ENCODE measurements around the gene SULF2. TPM values are rescaled to one million over a fixed set of nuclear protein-coding genes. Genes with fewer than 3 reads are reported as not detected.

The SULF2 gene
- total and polyA plus RNA-seq, 2 of the 4 experiments (the other 2 are of a cell fraction), result 0.54 to 0.77 TPM

DNA sequence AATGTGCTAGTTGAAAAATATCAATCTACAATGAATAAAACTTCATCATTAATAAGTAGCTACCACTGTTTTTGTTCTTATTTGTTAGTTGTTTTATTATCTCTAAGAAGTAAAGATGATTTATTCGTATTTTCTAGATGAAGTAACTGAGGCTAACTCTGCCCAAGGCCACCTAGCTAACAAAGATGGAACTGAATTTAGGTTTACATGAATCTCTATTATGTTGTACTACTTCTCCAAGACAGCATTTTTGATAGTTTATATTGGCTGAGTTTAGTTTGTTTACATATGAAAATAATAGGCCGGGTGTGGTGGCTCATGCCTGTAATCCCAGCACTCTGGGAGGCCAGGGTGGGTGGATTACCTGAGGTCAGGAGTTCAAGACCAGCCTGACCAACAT lies 162.1 kb downstream of the SULF2 start:
- no peak for DNase-seq
- H3K56ac ChIP-seq (ENCODE audit: extremely low read depth, insufficient read depth, low read length), result no peak overlapping the region
- no peak overlapping the region for H4K5ac ChIP-seq (ENCODE audit: low read depth, low read length)
- no peak overlapping the region for H3K18ac ChIP-seq (ENCODE audit: low read depth, low read length)
- CTCF ChIA-PET, result interaction anchor here (0.6 to 1.7 kb wide), 3 partner anchors 146 to 239 kb away, joined by 3 to 7 read pairs (median 3); no protein-coding TSS in a partner anchor
- H2AK9ac ChIP-seq (replicated peaks; ENCODE audit: low read depth, low read length, poor library complexity), result no peak overlapping the region
- no peak overlapping the region for H3K4ac ChIP-seq (ENCODE audit: low read depth, low read length)
- TF ChIP-seq CHD1 (IDR thresholded peaks at IDR 0.05; ENCODE audit: low read depth, low read length), result no peak
- TF ChIP-seq MAZ (IDR thresholded peaks at IDR 0.05; ENCODE audit: borderline replicate concordance, low read depth, low read length), result no peak
- TF ChIP-seq SMC3 (IDR thresholded peaks at IDR 0.05; ENCODE audit: low read depth, low read length), result no peak
- TF ChIP-seq RAD21 (IDR thresholded peaks at IDR 0.05; ENCODE audit: low read length), result no peak
- TF ChIP-seq, protein P1, sequence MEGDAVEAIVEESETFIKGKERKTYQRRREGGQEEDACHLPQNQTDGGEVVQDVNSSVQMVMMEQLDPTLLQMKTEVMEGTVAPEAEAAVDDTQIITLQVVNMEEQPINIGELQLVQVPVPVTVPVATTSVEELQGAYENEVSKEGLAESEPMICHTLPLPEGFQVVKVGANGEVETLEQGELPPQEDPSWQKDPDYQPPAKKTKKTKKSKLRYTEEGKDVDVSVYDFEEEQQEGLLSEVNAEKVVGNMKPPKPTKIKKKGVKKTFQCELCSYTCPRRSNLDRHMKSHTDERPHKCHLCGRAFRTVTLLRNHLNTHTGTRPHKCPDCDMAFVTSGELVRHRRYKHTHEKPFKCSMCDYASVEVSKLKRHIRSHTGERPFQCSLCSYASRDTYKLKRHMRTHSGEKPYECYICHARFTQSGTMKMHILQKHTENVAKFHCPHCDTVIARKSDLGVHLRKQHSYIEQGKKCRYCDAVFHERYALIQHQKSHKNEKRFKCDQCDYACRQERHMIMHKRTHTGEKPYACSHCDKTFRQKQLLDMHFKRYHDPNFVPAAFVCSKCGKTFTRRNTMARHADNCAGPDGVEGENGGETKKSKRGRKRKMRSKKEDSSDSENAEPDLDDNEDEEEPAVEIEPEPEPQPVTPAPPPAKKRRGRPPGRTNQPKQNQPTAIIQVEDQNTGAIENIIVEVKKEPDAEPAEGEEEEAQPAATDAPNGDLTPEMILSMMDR (conservative IDR thresholded peaks at IDR 0.05; ENCODE audit: low read depth, low read length), result no peak
- TF ChIP-seq RCOR1 (IDR thresholded peaks at IDR 0.05; ENCODE audit: insufficient replicate concordance, low read length), result no peak
- no peak for TF ChIP-seq MXI1 (IDR thresholded peaks at IDR 0.05; ENCODE audit: borderline replicate concordance, low read depth, low read length)
- TF ChIP-seq, protein P2, sequence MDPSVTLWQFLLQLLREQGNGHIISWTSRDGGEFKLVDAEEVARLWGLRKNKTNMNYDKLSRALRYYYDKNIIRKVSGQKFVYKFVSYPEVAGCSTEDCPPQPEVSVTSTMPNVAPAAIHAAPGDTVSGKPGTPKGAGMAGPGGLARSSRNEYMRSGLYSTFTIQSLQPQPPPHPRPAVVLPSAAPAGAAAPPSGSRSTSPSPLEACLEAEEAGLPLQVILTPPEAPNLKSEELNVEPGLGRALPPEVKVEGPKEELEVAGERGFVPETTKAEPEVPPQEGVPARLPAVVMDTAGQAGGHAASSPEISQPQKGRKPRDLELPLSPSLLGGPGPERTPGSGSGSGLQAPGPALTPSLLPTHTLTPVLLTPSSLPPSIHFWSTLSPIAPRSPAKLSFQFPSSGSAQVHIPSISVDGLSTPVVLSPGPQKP (IDR thresholded peaks at IDR 0.05; ENCODE audit: borderline replicate concordance, low read depth, low read length), result no peak
- TF ChIP-seq FOS (IDR thresholded peaks at IDR 0.05; ENCODE audit: low read depth, low read length), result no peak
- TF ChIP-seq CEBPB (IDR thresholded peaks at IDR 0.05; ENCODE audit: low read depth, low read length), result no peak
- no peak for TF ChIP-seq BHLHE40 (IDR thresholded peaks at IDR 0.05; ENCODE audit: low read depth, low read length)
- no peak overlapping the region for H3K4me3 ChIP-seq (ENCODE audit: insufficient read depth, low read depth, low read length)
- H3K4me1 ChIP-seq (ENCODE audit: control insufficient read depth, insufficient read depth, low read length), result 0 out of 2 replicates have a peak, but pooled peaks cover 2% of the 10 kb centered on the region
- H3K23ac ChIP-seq (ENCODE audit: low read depth, low read length), result no peak overlapping the region
- no peak overlapping the region for H4K8ac ChIP-seq (ENCODE audit: low read depth in 2 of 2, low read length in 2 of 2)
- H3K27ac ChIP-seq (ENCODE audit: insufficient read depth, low read length), result no peak overlapping the region
- intact Hi-C loops (cut with micrococcal nuclease), result loop anchor here (5.0 kb wide), 1 partner anchor 876 kb away; no protein-coding TSS in a partner anchor
- H3K4me2 ChIP-seq (ENCODE audit: low read depth, low read length), result no peak overlapping the region
- no peaks in the 10 kb centered on the region for H3K9me1 ChIP-seq (ENCODE audit: insufficient read depth, low read length)
- no peak overlapping the region for H2BK5ac ChIP-seq (ENCODE audit: low read depth, low read length, poor library complexity, severe bottlenecking)
- peaks cover 18 to 20% of the 10 kb centered on the region in 2 experiments; a peak in 3 of 4 replicates for H3K79me1 ChIP-seq (ENCODE audit: low read depth in 1 of 2, low read length in 2 of 2)
- ATAC-seq (ENCODE audit: low read depth), result no peak
- no peaks in the 10 kb centered on the region for H3K27me3 ChIP-seq (ENCODE audit: control insufficient read depth, insufficient read depth, low read length)
- no peak overlapping the region for H2BK120ac ChIP-seq (ENCODE audit: low read depth, low read length)
- no peak overlapping the region for H2AFZ ChIP-seq (replicated peaks; ENCODE audit: low read length, poor library complexity)
- POLR2A ChIA-PET (ENCODE audit: unreplicated experiment), result no interaction called here
- H4K91ac ChIP-seq (ENCODE audit: insufficient read depth, low read depth, low read length), result no peak overlapping the region
- peaks cover 8% of the 10 kb centered on the region for H3K36me3 ChIP-seq (ENCODE audit: control insufficient read depth, insufficient read depth, low read length)
- in situ Hi-C loops (cut with MboI; ENCODE audit: low sequenced_read_pairs), result loop anchor here (5.0 to 10.0 kb wide), 4 partner anchors 241 to 868 kb away; no protein-coding TSS in a partner anchor
- H3K9ac ChIP-seq (ENCODE audit: low read depth, low read length), result no peak overlapping the region
- no peak overlapping the region for H2AK5ac ChIP-seq (ENCODE audit: low read depth, low read length)
- no peak overlapping the region for H2BK15ac ChIP-seq (ENCODE audit: low read depth, low read length)
- H3K9me3 ChIP-seq (ENCODE audit: control insufficient read depth, insufficient read depth, low read length), result no peaks in the 10 kb centered on the region
- H4K20me1 ChIP-seq (ENCODE audit: insufficient read depth, low read length), result no peaks in the 10 kb centered on the region; the same call in 1 of the 2 replicates
- no TSS peak for BruUV-seq (replicated peaks)
- WGBS, 2 experiments (ENCODE audit: extremely low coverage in 2 of 2, insufficient read length in 1 of 2), result 57% methylated on average over 1 of the region's 2 CpGs; no CpG with 5 or more reads in 1 of the 2 experiments
- dilution Hi-C loops (cut with HindIII; ENCODE audit: low sequenced_read_pairs, unreplicated experiment), result no loop called here
- H2BK20ac ChIP-seq (ENCODE audit: low read depth, low read length), result no peak overlapping the region
- H3K14ac ChIP-seq (replicated peaks; ENCODE audit: low read depth, low read length), result no peak overlapping the region

Measured in IMR-90 (cell line).